Measurements from ENCODE around the gene MYH3.

The MYH3 gene

GRCh38 chr17:10633738-10634379, 23.2 kb downstream of the MYH3 start:
- no peak overlapping the region for H3K4me3 ChIP-seq (ENCODE audit: low read length)
- H3K27me3 ChIP-seq (ENCODE audit: insufficient read depth, low read length, poor library complexity), result no peaks in the 10 kb centered on the region
- no peak overlapping the region for H3K4ac ChIP-seq (ENCODE audit: low read depth, low read length)
- no peak overlapping the region for H4K5ac ChIP-seq (ENCODE audit: low read length)
- no peak overlapping the region for H3K9ac ChIP-seq (ENCODE audit: low read length)
- H3K4me1 ChIP-seq (ENCODE audit: control insufficient read depth, low read depth, low read length), result no peaks in the 10 kb centered on the region
- no peak overlapping the region for H3K18ac ChIP-seq (ENCODE audit: low read length)
- no peak overlapping the region for H3K27ac ChIP-seq (ENCODE audit: low read depth, low read length)
- no peak overlapping the region for H3K56ac ChIP-seq (ENCODE audit: low read length)
- H3K36me3 ChIP-seq (ENCODE audit: control insufficient read depth, insufficient read depth, low read length), result no peaks in the 10 kb centered on the region
- H3K4me2 ChIP-seq (ENCODE audit: low read length), result no peak overlapping the region
- no peaks in the 10 kb centered on the region for H3K79me1 ChIP-seq (ENCODE audit: low read length)
- WGBS (ENCODE audit: extremely low coverage, insufficient coverage, low lambda C conversion rate), result no CpG with 5 or more reads among the region's 15 CpGs
- H3K79me2 ChIP-seq (ENCODE audit: control insufficient read depth, insufficient read depth, low read length), result no peaks in the 10 kb centered on the region
- H2BK5ac ChIP-seq (ENCODE audit: low read length), result no peak overlapping the region
- no peak overlapping the region for H2BK120ac ChIP-seq (ENCODE audit: low read depth, low read length)
- DNase-seq, result no peak
- no peak overlapping the region for H2AK5ac ChIP-seq (ENCODE audit: low read length)
- no peak overlapping the region for H3K23ac ChIP-seq (ENCODE audit: low read length)
- H4K8ac ChIP-seq (ENCODE audit: low read depth, low read length), result no peak overlapping the region
- no peak overlapping the region for H2BK15ac ChIP-seq (replicated peaks; ENCODE audit: low read depth)

- no peak overlapping the region for H3K56ac ChIP-seq (ENCODE audit: low read length)
- H2BK15ac ChIP-seq (replicated peaks; ENCODE audit: low read depth), result no peak overlapping the region
- H2BK5ac ChIP-seq (ENCODE audit: low read length), result no peak overlapping the region
- H2BK120ac ChIP-seq (ENCODE audit: low read depth, low read length), result no peak overlapping the region
- DNase-seq, result no peak
- H3K79me2 ChIP-seq (ENCODE audit: control insufficient read depth, insufficient read depth, low read length), result no peaks in the 10 kb centered on the region
- H3K27me3 ChIP-seq (ENCODE audit: insufficient read depth, low read length, poor library complexity), result no peaks in the 10 kb centered on the region
- H3K4me2 ChIP-seq (ENCODE audit: low read length), result no peak overlapping the region
- H3K9ac ChIP-seq (ENCODE audit: low read length), result no peak overlapping the region
- no peaks in the 10 kb centered on the region for H3K4me1 ChIP-seq (ENCODE audit: control insufficient read depth, low read depth, low read length)
- H3K4ac ChIP-seq (ENCODE audit: low read depth, low read length), result no peak overlapping the region
- no peak overlapping the region for H4K8ac ChIP-seq (ENCODE audit: low read depth, low read length)
- H3K36me3 ChIP-seq (ENCODE audit: control insufficient read depth, insufficient read depth, low read length), result no peaks in the 10 kb centered on the region
- H3K4me3 ChIP-seq (ENCODE audit: low read length), result no peak overlapping the region
- H3K18ac ChIP-seq (ENCODE audit: low read length), result no peak overlapping the region
- no peak overlapping the region for H4K5ac ChIP-seq (ENCODE audit: low read length)
- H2AK5ac ChIP-seq (ENCODE audit: low read length), result no peak overlapping the region
- H3K23ac ChIP-seq (ENCODE audit: low read length), result no peak overlapping the region
- no CpG with 5 or more reads among the region's 15 CpGs for WGBS (ENCODE audit: extremely low coverage, insufficient coverage, low lambda C conversion rate)
- no peak overlapping the region for H3K27ac ChIP-seq (ENCODE audit: low read depth, low read length)
- no peaks in the 10 kb centered on the region for H3K79me1 ChIP-seq (ENCODE audit: low read length)
Observed at GRCh38 chr17:10631701-10632100, 25.4 kb downstream of the MYH3 start.

- H2BK15ac ChIP-seq (replicated peaks; ENCODE audit: low read depth), result no peak overlapping the region
- no peak overlapping the region for H3K4me2 ChIP-seq (ENCODE audit: low read length)
- no CpG with 5 or more reads among the region's 18 CpGs for WGBS (ENCODE audit: extremely low coverage, insufficient coverage, low lambda C conversion rate)
- no peak overlapping the region for H3K4ac ChIP-seq (ENCODE audit: low read depth, low read length)
- H3K27ac ChIP-seq (ENCODE audit: low read depth, low read length), result no peak overlapping the region
- H3K79me2 ChIP-seq (ENCODE audit: control insufficient read depth, insufficient read depth, low read length), result no peaks in the 10 kb centered on the region
- H3K27me3 ChIP-seq (ENCODE audit: insufficient read depth, low read length, poor library complexity), result no peaks in the 10 kb centered on the region
- H2BK5ac ChIP-seq (ENCODE audit: low read length), result no peak overlapping the region
- no peak overlapping the region for H2BK120ac ChIP-seq (ENCODE audit: low read depth, low read length)
- no peak overlapping the region for H3K56ac ChIP-seq (ENCODE audit: low read length)
- no peak overlapping the region for H3K23ac ChIP-seq (ENCODE audit: low read length)
- peak; percentile 30 for DNase-seq
- no peak overlapping the region for H4K8ac ChIP-seq (ENCODE audit: low read depth, low read length)
- no peaks in the 10 kb centered on the region for H3K4me1 ChIP-seq (ENCODE audit: control insufficient read depth, low read depth, low read length)
- no peak overlapping the region for H3K4me3 ChIP-seq (ENCODE audit: low read length)
- no peak overlapping the region for H3K9ac ChIP-seq (ENCODE audit: low read length)
- no peak overlapping the region for H3K18ac ChIP-seq (ENCODE audit: low read length)
- no peaks in the 10 kb centered on the region for H3K79me1 ChIP-seq (ENCODE audit: low read length)
- no peak overlapping the region for H4K5ac ChIP-seq (ENCODE audit: low read length)
- H3K36me3 ChIP-seq (ENCODE audit: control insufficient read depth, insufficient read depth, low read length), result no peaks in the 10 kb centered on the region
- no peak overlapping the region for H2AK5ac ChIP-seq (ENCODE audit: low read length)
Observed at GRCh38 chr17:10631048-10631700, 25.9 kb downstream of the MYH3 start.

- no peak for DNase-seq
- Histone ChIP-seq H4K5ac (ENCODE audit: low read length) (no peak overlapping the region), H2AK5ac (ENCODE audit: low read length) (no peak overlapping the region), H3K4me2 (ENCODE audit: low read length) (no peak overlapping the region), H3K79me2 (ENCODE audit: control insufficient read depth, insufficient read depth, low read length) (no peaks in the 10 kb centered on the region), H3K4me1 (ENCODE audit: control insufficient read depth, low read depth, low read length) (no peaks in the 10 kb centered on the region), H3K4me3 (ENCODE audit: low read length) (no peak overlapping the region), H3K4ac (ENCODE audit: low read depth, low read length) (no peak overlapping the region), H3K27me3 (ENCODE audit: insufficient read depth, low read length, poor library complexity) (no peaks in the 10 kb centered on the region), H3K56ac (ENCODE audit: low read length) (no peak overlapping the region), H2BK120ac (ENCODE audit: low read depth, low read length) (no peak overlapping the region), H2BK15ac (replicated peaks; ENCODE audit: low read depth) (no peak overlapping the region), H4K8ac (ENCODE audit: low read depth, low read length) (no peak overlapping the region), H3K23ac (ENCODE audit: low read length) (no peak overlapping the region), H3K27ac (ENCODE audit: low read depth, low read length) (no peak overlapping the region), H3K9ac (ENCODE audit: low read length) (no peak overlapping the region), H3K79me1 (ENCODE audit: low read length) (no peaks in the 10 kb centered on the region), H3K18ac (ENCODE audit: low read length) (no peak overlapping the region), H2BK5ac (ENCODE audit: low read length) (no peak overlapping the region), H3K36me3 (ENCODE audit: control insufficient read depth, insufficient read depth, low read length) (no peaks in the 10 kb centered on the region)
- WGBS (ENCODE audit: extremely low coverage, insufficient coverage, low lambda C conversion rate), result no CpG with 5 or more reads among the region's 12 CpGs
Observed at GRCh38 chr17:10629706-10630105, 27.4 kb downstream of the MYH3 start.

- Histone ChIP-seq H3K27me3 (ENCODE audit: insufficient read depth, low read length, poor library complexity) (no peaks in the 10 kb centered on the region), H3K79me2 (ENCODE audit: control insufficient read depth, insufficient read depth, low read length) (no peaks in the 10 kb centered on the region), H2BK5ac (ENCODE audit: low read length) (no peak overlapping the region), H3K4me1 (ENCODE audit: control insufficient read depth, low read depth, low read length) (no peaks in the 10 kb centered on the region), H3K18ac (ENCODE audit: low read length) (no peak overlapping the region), H3K36me3 (ENCODE audit: control insufficient read depth, insufficient read depth, low read length) (no peaks in the 10 kb centered on the region), H2BK15ac (replicated peaks; ENCODE audit: low read depth) (no peak overlapping the region), H2AK5ac (ENCODE audit: low read length) (no peak overlapping the region), H4K5ac (ENCODE audit: low read length) (no peak overlapping the region), H3K4me2 (ENCODE audit: low read length) (no peak overlapping the region), H3K4ac (ENCODE audit: low read depth, low read length) (no peak overlapping the region), H3K79me1 (ENCODE audit: low read length) (no peaks in the 10 kb centered on the region), H3K23ac (ENCODE audit: low read length) (no peak overlapping the region), H3K56ac (ENCODE audit: low read length) (no peak overlapping the region), H4K8ac (ENCODE audit: low read depth, low read length) (no peak overlapping the region), H3K9ac (ENCODE audit: low read length) (no peak overlapping the region), H3K4me3 (ENCODE audit: low read length) (no peak overlapping the region), H3K27ac (ENCODE audit: low read depth, low read length) (no peak overlapping the region), H2BK120ac (ENCODE audit: low read depth, low read length) (no peak overlapping the region)
- no CpG with 5 or more reads among the region's 13 CpGs for WGBS (ENCODE audit: extremely low coverage, insufficient coverage, low lambda C conversion rate)
- peak; percentile 47 for DNase-seq
Observed at GRCh38 chr17:10628756-10629155, 28.4 kb downstream of the MYH3 start.

- H3K36me3 ChIP-seq (ENCODE audit: control insufficient read depth, insufficient read depth, low read length), result no peaks in the 10 kb centered on the region
- H3K4me2 ChIP-seq (ENCODE audit: low read length), result no peak overlapping the region
- no peaks in the 10 kb centered on the region for H3K27me3 ChIP-seq (ENCODE audit: insufficient read depth, low read length, poor library complexity)
- no peak overlapping the region for H2BK15ac ChIP-seq (replicated peaks; ENCODE audit: low read depth)
- H4K5ac ChIP-seq (ENCODE audit: low read length), result no peak overlapping the region
- WGBS (ENCODE audit: extremely low coverage, insufficient coverage, low lambda C conversion rate), result no CpG with 5 or more reads among the region's 9 CpGs
- no peak overlapping the region for H3K27ac ChIP-seq (ENCODE audit: low read depth, low read length)
- H3K23ac ChIP-seq (ENCODE audit: low read length), result no peak overlapping the region
- H3K56ac ChIP-seq (ENCODE audit: low read length), result no peak overlapping the region
- H3K79me2 ChIP-seq (ENCODE audit: control insufficient read depth, insufficient read depth, low read length), result no peaks in the 10 kb centered on the region
- no peak overlapping the region for H3K4me3 ChIP-seq (ENCODE audit: low read length)
- no peak overlapping the region for H2AK5ac ChIP-seq (ENCODE audit: low read length)
- no peak overlapping the region for H2BK5ac ChIP-seq (ENCODE audit: low read length)
- no peak overlapping the region for H3K4ac ChIP-seq (ENCODE audit: low read depth, low read length)
- H3K4me1 ChIP-seq (ENCODE audit: control insufficient read depth, low read depth, low read length), result no peaks in the 10 kb centered on the region
- H2BK120ac ChIP-seq (ENCODE audit: low read depth, low read length), result no peak overlapping the region
- H4K8ac ChIP-seq (ENCODE audit: low read depth, low read length), result no peak overlapping the region
- no peaks in the 10 kb centered on the region for H3K79me1 ChIP-seq (ENCODE audit: low read length)
- no peak for DNase-seq
- H3K18ac ChIP-seq (ENCODE audit: low read length), result no peak overlapping the region
- no peak overlapping the region for H3K9ac ChIP-seq (ENCODE audit: low read length)
Observed at GRCh38 chr17:10626390-10626789, 30.7 kb downstream of the MYH3 start.

Measured in mesendoderm (in vitro differentiated cells).